Measurements from ENCODE around the gene ARG1. TPM values are rescaled to one million over a fixed set of nuclear protein-coding genes. Genes with fewer than 3 reads are reported as not detected.

ARG1 gene
- total and polyA plus RNA-seq, 8 donors = 0.69 to 2.0 (median 1.0) TPM; not detected in 4

DNA sequence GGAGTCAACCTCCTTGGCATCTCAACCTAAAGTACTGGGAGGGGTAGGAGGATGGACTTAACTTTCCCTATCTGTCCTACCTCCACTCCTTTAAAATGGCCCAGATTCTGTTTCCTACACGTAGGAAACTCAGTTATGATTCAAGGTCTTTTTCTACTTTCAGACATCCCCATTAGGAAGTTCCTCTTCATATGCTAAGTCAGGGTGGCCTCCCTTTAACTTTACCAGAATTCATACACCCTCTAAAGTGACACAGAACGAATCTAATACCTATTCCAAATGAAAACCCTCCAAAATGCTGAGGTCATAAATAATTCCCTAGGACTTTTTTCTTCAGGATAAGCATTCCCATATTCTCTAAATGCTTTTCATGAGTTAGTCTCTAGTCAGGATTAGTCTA is 15.6 kb downstream of the ARG1 start:
- ATAC-seq (no peak), DNase-seq (no peak), FAIRE-seq (no peak)
- peaks cover 0 to 76% (median 25%) of the 10 kb centered on the region in 3 donors for H3K36me3 ChIP-seq
- intact Hi-C loops (cut with DNase I) = no loop called here
- 74 to 78% methylated on average over 2 of the region's 2 CpGs for WGBS, 2 donors
- no peaks in the 10 kb centered on the region for H3K9me3 ChIP-seq
- H3K27me3 ChIP-seq = no peaks in the 10 kb centered on the region
- H3K4me3 ChIP-seq = no peak overlapping the region
- H3K27ac ChIP-seq = no peak overlapping the region
- TF ChIP-seq CTCF (IDR thresholded peaks at IDR 0.05) = no peak
- no peaks in the 10 kb centered on the region for H3K4me1 ChIP-seq

DNA sequence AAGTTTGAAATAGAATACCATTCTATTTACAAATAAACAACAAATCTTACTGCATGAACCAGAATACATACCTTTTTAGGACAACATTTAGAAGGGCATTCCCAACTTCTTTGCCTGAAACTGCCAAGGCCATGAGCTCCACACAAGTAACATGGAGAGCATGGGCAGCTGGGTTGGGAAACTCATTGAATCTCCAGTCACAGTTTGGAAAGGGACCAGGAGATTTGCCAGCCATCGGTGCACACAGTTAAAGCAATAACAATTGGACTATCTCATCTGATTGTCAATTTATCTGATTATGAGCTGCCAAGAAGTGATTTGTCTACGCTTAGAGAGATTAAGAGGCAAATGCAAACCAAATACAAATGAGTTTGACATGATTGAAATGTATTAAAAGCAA is 19.9 kb downstream of the ARG1 start:
- TF ChIP-seq CTCF (IDR thresholded peaks at IDR 0.05) = no peak
- intact Hi-C loops (cut with DNase I) = no loop called here
- peaks cover 0 to 84% (median 35%) of the 10 kb centered on the region in 3 donors for H3K36me3 ChIP-seq
- FAIRE-seq (no peak), DNase-seq (no peak), ATAC-seq (no peak)
- no peak overlapping the region for H3K27ac ChIP-seq
- no peaks in the 10 kb centered on the region for H3K9me3 ChIP-seq
- H3K4me3 ChIP-seq = no peak overlapping the region
- 70 to 73% methylated on average over 2 of the region's 2 CpGs for WGBS, 2 donors
- no peaks in the 10 kb centered on the region for H3K4me1 ChIP-seq
- H3K27me3 ChIP-seq = no peaks in the 10 kb centered on the region

- Histone ChIP-seq H3K27me3 (no peaks in the 10 kb centered on the region), H3K9me3 (no peaks in the 10 kb centered on the region), H3K36me3 (peaks cover 0 to 73% (median 34%) of the 10 kb centered on the region in 3 donors), H3K4me1 (no peaks in the 10 kb centered on the region), H3K27ac (no peak overlapping the region), H3K4me3 (no peak overlapping the region)
- no peak for TF ChIP-seq CTCF (IDR thresholded peaks at IDR 0.05)
- intact Hi-C loops (cut with DNase I) = no loop called here
- no peak for ATAC-seq
- FAIRE-seq = no peak
- 87 to 88% methylated on average over 11 of the region's 11 CpGs for WGBS, 2 donors
- DNase-seq = no peak
These were observed 21.0 kb downstream of the ARG1 start for GRCh38 chr6:131594074-131594473.

- no peaks in the 10 kb centered on the region for H3K9me3 ChIP-seq
- ATAC-seq = peak in 1 of 4 donors; percentile 55
- H3K27ac ChIP-seq = no peak overlapping the region
- no peaks in the 10 kb centered on the region for H3K4me1 ChIP-seq
- peaks cover 0 to 61% (median 30%) of the 10 kb centered on the region in 3 donors for H3K36me3 ChIP-seq
- no peak for FAIRE-seq
- no peak overlapping the region for H3K4me3 ChIP-seq
- DNase-seq = no peak
- 94 to 99% methylated on average over 3 of the region's 3 CpGs for WGBS, 2 donors
- H3K27me3 ChIP-seq = no peaks in the 10 kb centered on the region
- intact Hi-C loops (cut with DNase I) = no loop called here
- TF ChIP-seq CTCF (IDR thresholded peaks at IDR 0.05) = peak in 1 of 4 donors; percentile 19
These were observed 24.4 kb downstream of the ARG1 start for GRCh38 chr6:131597446-131597845.

DNA sequence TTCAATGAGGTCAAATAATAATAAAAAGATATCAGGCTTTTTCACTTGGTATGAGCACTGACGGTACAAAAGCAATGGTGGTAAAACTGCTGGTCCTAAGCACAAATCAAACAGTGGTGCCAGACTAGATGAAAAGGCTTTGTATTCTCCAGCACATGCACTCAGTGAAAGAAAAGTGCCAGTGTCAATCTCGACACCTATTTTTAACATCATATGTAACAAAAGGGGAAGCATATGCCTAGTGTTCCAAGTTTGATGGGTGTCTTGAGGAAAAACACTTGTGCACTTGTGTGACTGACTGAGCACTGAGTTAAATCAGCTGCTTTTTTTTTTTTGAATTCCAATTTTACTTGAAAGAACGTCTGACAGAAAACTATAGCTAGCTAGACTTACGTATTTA is 27.7 kb downstream of the ARG1 start:
- no peak for FAIRE-seq
- intact Hi-C loops (cut with DNase I) = no loop called here
- H3K4me3 ChIP-seq = no peak overlapping the region

More for the DNA sequence above, 27.7 kb downstream of the ARG1 start:
- 83 to 85% methylated on average over 4 of the region's 4 CpGs for WGBS, 2 donors
- Histone ChIP-seq H3K9me3 (no peaks in the 10 kb centered on the region), H3K36me3 (peaks cover 0 to 55% (median 25%) of the 10 kb centered on the region in 3 donors), H3K27me3 (no peaks in the 10 kb centered on the region), H3K27ac (no peak overlapping the region), H3K4me1 (no peaks in the 10 kb centered on the region)
- DNase-seq = no peak
- no peak for TF ChIP-seq CTCF (IDR thresholded peaks at IDR 0.05)
- no peak for ATAC-seq
